COLO829 (cell line): Measurements from ENCODE around the gene POLR2J.
A peak's percentile ranks its signal among the peaks of the same experiment; 100 is the strongest.

Source experiments
- DNase-seq: peaks from one replicate; pipeline ENCODE4 v3.0.0; 2012; ENCODE audit warnings: low spot score

Gene POLR2J

GRCh38 chr7:102439963-102440795, 38.5 kb downstream of the POLR2J start:
- peak; percentile 84 for DNase-seq

GRCh38 chr7:102436118-102436517, 42.6 kb downstream of the POLR2J start:
- no peak for DNase-seq

- DNase-seq: no peak
Measured at GRCh38 chr7:102434039-102434486, 44.7 kb downstream of the POLR2J start.

GRCh38 chr7:102433219-102434038, 45.3 kb downstream of the POLR2J start, which contains the start of gene ORAI2:
Gene ORAI2 (plus strand): TSS chr7:102433575. CDS start chr7:102438957, 5,382 bp downstream.
- peak; percentile 82 for DNase-seq

- DNase-seq: no peak
Measured at GRCh38 chr7:102432442-102433218, 46.1 kb downstream of the POLR2J start.

GRCh38 chr7:102431617-102432298, 47.0 kb downstream of the POLR2J start:
- DNase-seq: no peak

GRCh38 chr7:102429141-102429899, 49.4 kb downstream of the POLR2J start:
- no peak for DNase-seq

- no peak for DNase-seq
Measured at GRCh38 chr7:102427019-102427405, 51.7 kb downstream of the POLR2J start.

- DNase-seq: no peak
Measured at GRCh38 chr7:102426268-102427018, 52.3 kb downstream of the POLR2J start.

GRCh38 chr7:102425639-102426267, 53.0 kb downstream of the POLR2J start:
- DNase-seq: no peak

- no peak for DNase-seq
Measured at GRCh38 chr7:102424787-102425218, 53.9 kb downstream of the POLR2J start.

GRCh38 chr7:102424129-102424551, 54.6 kb downstream of the POLR2J start:
- DNase-seq: no peak
